Neuronal stem cell (in vitro differentiated cells): ENCODE data around the gene WDR54.

Experiments used
- DNase-seq: peaks from one replicate; pipeline ENCODE4 v3.0.0-alpha.2; 2013; ENCODE audit warnings: low spot score
- H2AFZ ChIP-seq: one replicate; pipeline ENCODE4 v1.6.1; 2013; ENCODE audit warnings: mild to moderate bottlenecking, low read length, inconsistent platforms
- H2AK5ac ChIP-seq: 2 replicates; pipeline ENCODE4 v1.6.1; 2013; ENCODE audit warnings: low read depth, mild to moderate bottlenecking, inconsistent platforms, low read length, moderate library complexity, mixed read lengths
- H2BK120ac ChIP-seq: 2 replicates; pipeline ENCODE4 v1.6.1; 2013; ENCODE audit warnings: low read depth, mild to moderate bottlenecking, inconsistent platforms, low read length, moderate library complexity, mixed read lengths
- H2BK12ac ChIP-seq: one replicate; pipeline ENCODE4 v1.6.1; 2013; ENCODE audit warnings: low read length, inconsistent platforms
- H2BK15ac ChIP-seq: 2 replicates; pipeline ENCODE4 v1.6.1; 2013; ENCODE audit warnings: mild to moderate bottlenecking, low read length, inconsistent platforms, mixed read lengths
- H2BK5ac ChIP-seq: one replicate; pipeline ENCODE4 v1.6.1; 2013; ENCODE audit warnings: inconsistent platforms, mild to moderate bottlenecking, low read length, moderate library complexity
- H3K14ac ChIP-seq: one replicate; pipeline ENCODE4 v1.6.1; 2013; ENCODE audit warnings: low read length, inconsistent platforms
- H3K18ac ChIP-seq: 2 replicates; pipeline ENCODE4 v1.6.1; 2013; ENCODE audit warnings: low read length, inconsistent platforms
- H3K23ac ChIP-seq: 2 replicates; pipeline ENCODE4 v1.6.1; 2013; ENCODE audit warnings: low read depth, mild to moderate bottlenecking, mixed read lengths, low read length, inconsistent platforms; ENCODE audit not compliant: poor library complexity
- H3K27ac ChIP-seq: replicated peaks from 3 replicates; pipeline ENCODE4 v1.5.1; 2013; ENCODE audit warnings: low read length, inconsistent platforms
- H3K27me3 ChIP-seq, 3 experiments: 2 replicates each; pipeline ENCODE4 v1.6.1; 2013; ENCODE audit warnings: low read length in 3 of 3, mild to moderate bottlenecking in 2 of 3, inconsistent platforms in 1 of 3, low read depth in 1 of 3, mixed read lengths in 1 of 3, moderate library complexity in 1 of 3; ENCODE audit not compliant: control insufficient read depth in 3 of 3, insufficient read depth in 3 of 3
- H3K36me3 ChIP-seq, 2 donors: replicated peaks in 1 of 2; 2 replicates each; pipeline ENCODE4 v1.6.1; 2013; ENCODE audit warnings: low read length in 2 of 2; ENCODE audit not compliant: control insufficient read depth in 2 of 2, insufficient read depth in 2 of 2
- H3K4ac ChIP-seq: 2 replicates; pipeline ENCODE4 v1.6.1; 2013; ENCODE audit warnings: inconsistent platforms, mild to moderate bottlenecking, low read length, moderate library complexity
- H3K4me1 ChIP-seq, 2 donors: 1 replicate in 1 of 2; 2 replicates in 1 of 2; pipeline ENCODE4 v1.6.1; 2013; ENCODE audit warnings: low read length in 2 of 2, low read depth in 1 of 2; ENCODE audit not compliant: control insufficient read depth in 2 of 2, insufficient read depth in 1 of 2
- H3K4me2 ChIP-seq: one replicate; pipeline ENCODE4 v1.6.1; 2013; ENCODE audit warnings: mild to moderate bottlenecking, low read length, inconsistent platforms; ENCODE audit not compliant: insufficient read depth, poor library complexity, severe bottlenecking
- H3K4me3 ChIP-seq, 2 donors: 2 replicates each; pipeline ENCODE4 v1.5.1; 2013; ENCODE audit warnings: low read length in 2 of 2, mild to moderate bottlenecking in 2 of 2, inconsistent platforms in 1 of 2, moderate library complexity in 1 of 2
- H3K79me1 ChIP-seq: one replicate; pipeline ENCODE4 v1.6.1; 2013; ENCODE audit warnings: low read depth, mild to moderate bottlenecking, inconsistent platforms, low read length, moderate library complexity
- H3K9ac ChIP-seq: one replicate; pipeline ENCODE4 v1.6.1; 2013; ENCODE audit warnings: mild to moderate bottlenecking, low read depth, low read length, inconsistent platforms; ENCODE audit not compliant: poor library complexity
- H3K9me3 ChIP-seq, 2 donors: replicated peaks in 1 of 2; 2 replicates each; pipeline versions ENCODE3 to v1.6.1; 2013; ENCODE audit warnings: low read length in 2 of 2, mild to moderate bottlenecking in 2 of 2, inconsistent platforms in 1 of 2, low read depth in 1 of 2, mixed read lengths in 1 of 2, moderate library complexity in 1 of 2; ENCODE audit not compliant: control insufficient read depth in 2 of 2, insufficient read depth in 1 of 2
- H4K8ac ChIP-seq: one replicate; pipeline ENCODE4 v1.6.1; 2013; ENCODE audit warnings: low read depth, mild to moderate bottlenecking, inconsistent platforms, low read length, moderate library complexity
- H4K91ac ChIP-seq: one replicate; pipeline ENCODE4 v1.6.1; 2013; ENCODE audit warnings: low read length, low read depth, mild to moderate bottlenecking, inconsistent platforms; ENCODE audit not compliant: poor library complexity
- WGBS, 2 donors: extraction: QIAGEN DNeasy Blood & Tissue Kit; methylation state at CpG; one replicate each; pipeline ENCODE4 v1.1.7; 2013; ENCODE audit warnings: missing lambda C conversion rate in 2 of 2, mixed read lengths in 1 of 2; ENCODE audit not compliant: insufficient read length in 2 of 2, insufficient replicate concordance in 1 of 2; ENCODE audit errors: extremely low coverage in 2 of 2; 5-methylcytosine and 5-hydroxymethylcytosine counted together

WDR54 gene

GRCh38 chr2:74401891-74402290 lies 19.6 kb upstream of the WDR54 start:
- Histone ChIP-seq H3K27ac (no peak overlapping the region), H3K4me3 (no peak overlapping the region), H4K8ac (no peak overlapping the region), H4K91ac (no peak overlapping the region), H3K27me3 (peaks cover 0 to 4% (median 0%) of the 10 kb centered on the region in 3 experiments), H2BK120ac (no peak overlapping the region), H3K14ac (no peak overlapping the region), H3K18ac (no peak overlapping the region), H2BK5ac (no peak overlapping the region), H2BK12ac (no peak overlapping the region), H3K4me1 (peaks cover 0 to 7% of the 10 kb centered on the region in 2 donors), H3K79me1 (no peaks in the 10 kb centered on the region), H3K9me3 (no peaks in the 10 kb centered on the region), H2AK5ac (no peak overlapping the region), H3K9ac (no peak overlapping the region), H2BK15ac (no peak overlapping the region), H3K23ac (no peak overlapping the region), H2AFZ (no peak overlapping the region), H3K4ac (no peak overlapping the region), H3K36me3 (no peaks in the 10 kb centered on the region), H3K4me2 (no peak overlapping the region)
- no peak for DNase-seq
- WGBS, 2 donors, result no CpG with 5 or more reads among the region's 2 CpGs

DNA sequence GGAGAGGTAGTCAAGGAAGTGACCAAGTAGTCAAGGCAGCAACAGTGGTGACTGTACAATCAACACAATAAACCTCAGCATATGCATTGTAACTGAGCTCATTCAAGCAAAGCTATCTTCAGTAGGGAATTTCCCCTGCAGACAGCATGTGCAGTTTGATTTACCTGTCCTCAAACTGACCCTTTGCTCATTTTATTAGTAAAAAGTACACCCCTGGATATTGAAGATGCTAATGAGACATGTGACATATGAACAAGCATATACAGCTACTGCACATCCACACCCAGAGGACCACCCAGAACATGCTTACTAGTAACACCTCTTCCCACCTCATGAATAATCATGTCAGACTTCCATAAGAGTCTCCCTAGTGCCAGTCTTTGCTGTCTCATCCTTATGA lies 15.5 kb upstream of the WDR54 start:
- H2BK120ac ChIP-seq, result no peak overlapping the region
- H3K4me3 ChIP-seq, result no peak overlapping the region
- no peak overlapping the region for H2BK12ac ChIP-seq
- H3K79me1 ChIP-seq, result no peaks in the 10 kb centered on the region
- H2BK15ac ChIP-seq, result no peak overlapping the region
- no peak overlapping the region for H2AFZ ChIP-seq
- H2AK5ac ChIP-seq, result no peak overlapping the region
- peaks cover 3 to 7% of the 10 kb centered on the region in 2 donors for H3K4me1 ChIP-seq
- no peaks in the 10 kb centered on the region for H3K9me3 ChIP-seq
- H3K4me2 ChIP-seq, result no peak overlapping the region
- H3K27me3 ChIP-seq, result no peaks in the 10 kb centered on the region
- no peak overlapping the region for H4K8ac ChIP-seq
- DNase-seq, result no peak
- no peak overlapping the region for H3K9ac ChIP-seq
- no peak overlapping the region for H3K4ac ChIP-seq
- H2BK5ac ChIP-seq, result no peak overlapping the region
- no peak overlapping the region for H4K91ac ChIP-seq
- no peaks in the 10 kb centered on the region for H3K36me3 ChIP-seq
- no peak overlapping the region for H3K23ac ChIP-seq
- H3K18ac ChIP-seq, result no peak overlapping the region
- H3K27ac ChIP-seq, result no peak overlapping the region
- no peak overlapping the region for H3K14ac ChIP-seq

GRCh38 chr2:74407682-74408081 lies 13.8 kb upstream of the WDR54 start:
- WGBS, 2 donors, result no CpG with 5 or more reads among the region's 5 CpGs
- no peak overlapping the region for H3K23ac ChIP-seq
- H3K4me2 ChIP-seq, result no peak overlapping the region
- no peak overlapping the region for H3K4ac ChIP-seq
- no peak overlapping the region for H2AFZ ChIP-seq
- DNase-seq, result no peak
- no peak overlapping the region for H3K4me3 ChIP-seq
- H2AK5ac ChIP-seq, result no peak overlapping the region
- no peak overlapping the region for H2BK5ac ChIP-seq
- H4K91ac ChIP-seq, result no peak overlapping the region
- no peak overlapping the region for H2BK120ac ChIP-seq
- H3K27ac ChIP-seq, result no peak overlapping the region
- H3K36me3 ChIP-seq, result no peaks in the 10 kb centered on the region
- H3K9me3 ChIP-seq, result no peaks in the 10 kb centered on the region
- no peak overlapping the region for H3K14ac ChIP-seq
- H3K27me3 ChIP-seq, result no peaks in the 10 kb centered on the region
- no peak overlapping the region for H2BK15ac ChIP-seq
- H2BK12ac ChIP-seq, result no peak overlapping the region
- H3K79me1 ChIP-seq, result no peaks in the 10 kb centered on the region
- no peak overlapping the region for H3K9ac ChIP-seq
- H4K8ac ChIP-seq, result no peak overlapping the region
- H3K4me1 ChIP-seq, result peaks cover 3 to 7% of the 10 kb centered on the region in 2 donors
- no peak overlapping the region for H3K18ac ChIP-seq

GRCh38 chr2:74413001-74413698 lies 8.4 kb upstream of the WDR54 start:
- no peak overlapping the region for H2BK12ac ChIP-seq
- no peak overlapping the region for H3K18ac ChIP-seq
- H4K91ac ChIP-seq, result no peak overlapping the region
- H2AFZ ChIP-seq, result no peak overlapping the region
- H2BK15ac ChIP-seq, result no peak overlapping the region
- no peaks in the 10 kb centered on the region for H3K27me3 ChIP-seq
- H3K4me2 ChIP-seq, result no peak overlapping the region
- no CpG with 5 or more reads among the region's 8 CpGs for WGBS, 2 donors
- no peak overlapping the region for H2BK5ac ChIP-seq
- H4K8ac ChIP-seq, result no peak overlapping the region
- no peaks in the 10 kb centered on the region for H3K79me1 ChIP-seq
- no peak for DNase-seq
- H3K9me3 ChIP-seq, result peaks cover 0 to 3% of the 10 kb centered on the region in 2 donors
- no peak overlapping the region for H2AK5ac ChIP-seq
- H3K4ac ChIP-seq, result no peak overlapping the region
- H3K23ac ChIP-seq, result no peak overlapping the region
- no peak overlapping the region for H3K14ac ChIP-seq
- H3K36me3 ChIP-seq, result no peaks in the 10 kb centered on the region
- H3K9ac ChIP-seq, result no peak overlapping the region
- H2BK120ac ChIP-seq, result no peak overlapping the region
- H3K4me1 ChIP-seq, result peaks cover 0 to 2% of the 10 kb centered on the region in 2 donors
- no peak overlapping the region for H3K27ac ChIP-seq
- peak overlapping the region in 1 of 2 donors; percentile 63 for H3K4me3 ChIP-seq
